ENCODE results near the gene CUEDC1. TPM values are rescaled to one million over a fixed set of nuclear protein-coding genes. Genes with fewer than 3 reads are reported as not detected.

CUEDC1 gene
- total and polyA plus RNA-seq, 2 of the 13 experiments (the other 11 are each of a cell fraction or from before 2014, with no cell fraction given) = 7.4 to 12.9 TPM

DNA sequence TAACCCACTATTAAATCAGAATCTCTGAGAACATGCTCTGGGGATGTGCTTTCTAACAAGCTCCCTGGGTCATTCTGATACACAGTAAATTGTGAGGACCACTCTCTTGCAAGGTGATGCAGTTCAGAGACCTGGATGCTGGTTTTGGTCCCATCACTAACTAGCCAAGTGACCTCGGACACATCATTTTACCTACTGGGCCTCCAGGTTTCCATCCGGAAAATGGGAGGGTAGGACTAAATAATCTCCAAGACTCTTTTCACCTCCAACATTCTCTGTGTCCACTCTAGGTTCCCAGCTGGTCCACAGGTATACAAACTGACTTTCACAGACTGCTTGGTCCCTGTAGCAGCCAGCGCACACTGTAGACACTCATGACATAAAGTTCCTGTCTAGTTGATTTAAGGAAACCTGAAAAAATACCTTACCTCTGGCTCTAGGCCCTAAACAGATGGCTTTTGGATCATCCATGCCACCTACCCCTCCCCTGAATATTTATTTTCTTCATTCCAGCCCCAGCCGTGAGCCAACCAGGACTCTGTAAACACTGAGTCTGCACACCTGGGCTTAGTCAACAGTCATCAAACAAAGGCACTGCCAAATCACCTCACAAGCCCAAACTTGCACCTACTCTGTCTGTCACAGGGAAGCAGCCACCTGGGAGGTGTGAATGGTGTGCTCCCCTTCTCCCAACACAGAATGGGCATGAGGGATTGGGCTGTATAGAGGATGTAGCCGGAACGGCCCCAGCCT lies 54.0 kb downstream of the CUEDC1 start (continued):
- TF ChIP-seq, protein P1, sequence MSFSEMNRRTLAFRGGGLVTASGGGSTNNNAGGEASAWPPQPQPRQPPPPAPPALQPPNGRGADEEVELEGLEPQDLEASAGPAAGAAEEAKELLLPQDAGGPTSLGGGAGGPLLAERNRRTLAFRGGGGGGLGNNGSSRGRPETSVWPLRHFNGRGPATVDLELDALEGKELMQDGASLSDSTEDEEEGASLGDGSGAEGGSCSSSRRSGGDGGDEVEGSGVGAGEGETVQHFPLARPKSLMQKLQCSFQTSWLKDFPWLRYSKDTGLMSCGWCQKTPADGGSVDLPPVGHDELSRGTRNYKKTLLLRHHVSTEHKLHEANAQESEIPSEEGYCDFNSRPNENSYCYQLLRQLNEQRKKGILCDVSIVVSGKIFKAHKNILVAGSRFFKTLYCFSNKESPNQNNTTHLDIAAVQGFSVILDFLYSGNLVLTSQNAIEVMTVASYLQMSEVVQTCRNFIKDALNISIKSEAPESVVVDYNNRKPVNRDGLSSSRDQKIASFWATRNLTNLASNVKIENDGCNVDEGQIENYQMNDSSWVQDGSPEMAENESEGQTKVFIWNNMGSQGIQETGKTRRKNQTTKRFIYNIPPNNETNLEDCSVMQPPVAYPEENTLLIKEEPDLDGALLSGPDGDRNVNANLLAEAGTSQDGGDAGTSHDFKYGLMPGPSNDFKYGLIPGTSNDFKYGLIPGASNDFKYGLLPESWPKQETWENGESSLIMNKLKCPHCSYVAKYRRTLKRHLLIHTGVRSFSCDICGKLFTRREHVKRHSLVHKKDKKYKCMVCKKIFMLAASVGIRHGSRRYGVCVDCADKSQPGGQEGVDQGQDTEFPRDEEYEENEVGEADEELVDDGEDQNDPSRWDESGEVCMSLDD (CRISPR knock-in tag; IDR thresholded peaks at IDR 0.05; ENCODE audit: borderline replicate concordance) = no peak
- TF ChIP-seq NONO (IDR thresholded peaks at IDR 0.05) (no peak), NONO (CRISPR knock-in tag; conservative IDR thresholded peaks at IDR 0.05) (no peak), DPF2 (CRISPR knock-in tag; IDR thresholded peaks at IDR 0.05; ENCODE audit: borderline replicate concordance, low read depth) (no peak), ZNF629 (CRISPR knock-in tag; conservative IDR thresholded peaks at IDR 0.05) (peak; percentile 86), CEBPB (IDR thresholded peaks at IDR 0.05; ENCODE audit: borderline replicate concordance, low read depth, low read length) (no peak), ZNF207 (IDR thresholded peaks at IDR 0.05; ENCODE audit: borderline replicate concordance) (no peak), RFXAP (CRISPR knock-in tag; IDR thresholded peaks at IDR 0.05; ENCODE audit: borderline replicate concordance) (no peak), THAP11 (CRISPR knock-in tag; IDR thresholded peaks at IDR 0.05) (no peak)
- TF ChIP-seq, protein P2, sequence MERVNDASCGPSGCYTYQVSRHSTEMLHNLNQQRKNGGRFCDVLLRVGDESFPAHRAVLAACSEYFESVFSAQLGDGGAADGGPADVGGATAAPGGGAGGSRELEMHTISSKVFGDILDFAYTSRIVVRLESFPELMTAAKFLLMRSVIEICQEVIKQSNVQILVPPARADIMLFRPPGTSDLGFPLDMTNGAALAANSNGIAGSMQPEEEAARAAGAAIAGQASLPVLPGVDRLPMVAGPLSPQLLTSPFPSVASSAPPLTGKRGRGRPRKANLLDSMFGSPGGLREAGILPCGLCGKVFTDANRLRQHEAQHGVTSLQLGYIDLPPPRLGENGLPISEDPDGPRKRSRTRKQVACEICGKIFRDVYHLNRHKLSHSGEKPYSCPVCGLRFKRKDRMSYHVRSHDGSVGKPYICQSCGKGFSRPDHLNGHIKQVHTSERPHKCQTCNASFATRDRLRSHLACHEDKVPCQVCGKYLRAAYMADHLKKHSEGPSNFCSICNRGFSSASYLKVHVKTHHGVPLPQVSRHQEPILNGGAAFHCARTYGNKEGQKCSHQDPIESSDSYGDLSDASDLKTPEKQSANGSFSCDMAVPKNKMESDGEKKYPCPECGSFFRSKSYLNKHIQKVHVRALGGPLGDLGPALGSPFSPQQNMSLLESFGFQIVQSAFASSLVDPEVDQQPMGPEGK (CRISPR knock-in tag; IDR thresholded peaks at IDR 0.05) = peak; percentile 65
- TF ChIP-seq, protein P3, sequence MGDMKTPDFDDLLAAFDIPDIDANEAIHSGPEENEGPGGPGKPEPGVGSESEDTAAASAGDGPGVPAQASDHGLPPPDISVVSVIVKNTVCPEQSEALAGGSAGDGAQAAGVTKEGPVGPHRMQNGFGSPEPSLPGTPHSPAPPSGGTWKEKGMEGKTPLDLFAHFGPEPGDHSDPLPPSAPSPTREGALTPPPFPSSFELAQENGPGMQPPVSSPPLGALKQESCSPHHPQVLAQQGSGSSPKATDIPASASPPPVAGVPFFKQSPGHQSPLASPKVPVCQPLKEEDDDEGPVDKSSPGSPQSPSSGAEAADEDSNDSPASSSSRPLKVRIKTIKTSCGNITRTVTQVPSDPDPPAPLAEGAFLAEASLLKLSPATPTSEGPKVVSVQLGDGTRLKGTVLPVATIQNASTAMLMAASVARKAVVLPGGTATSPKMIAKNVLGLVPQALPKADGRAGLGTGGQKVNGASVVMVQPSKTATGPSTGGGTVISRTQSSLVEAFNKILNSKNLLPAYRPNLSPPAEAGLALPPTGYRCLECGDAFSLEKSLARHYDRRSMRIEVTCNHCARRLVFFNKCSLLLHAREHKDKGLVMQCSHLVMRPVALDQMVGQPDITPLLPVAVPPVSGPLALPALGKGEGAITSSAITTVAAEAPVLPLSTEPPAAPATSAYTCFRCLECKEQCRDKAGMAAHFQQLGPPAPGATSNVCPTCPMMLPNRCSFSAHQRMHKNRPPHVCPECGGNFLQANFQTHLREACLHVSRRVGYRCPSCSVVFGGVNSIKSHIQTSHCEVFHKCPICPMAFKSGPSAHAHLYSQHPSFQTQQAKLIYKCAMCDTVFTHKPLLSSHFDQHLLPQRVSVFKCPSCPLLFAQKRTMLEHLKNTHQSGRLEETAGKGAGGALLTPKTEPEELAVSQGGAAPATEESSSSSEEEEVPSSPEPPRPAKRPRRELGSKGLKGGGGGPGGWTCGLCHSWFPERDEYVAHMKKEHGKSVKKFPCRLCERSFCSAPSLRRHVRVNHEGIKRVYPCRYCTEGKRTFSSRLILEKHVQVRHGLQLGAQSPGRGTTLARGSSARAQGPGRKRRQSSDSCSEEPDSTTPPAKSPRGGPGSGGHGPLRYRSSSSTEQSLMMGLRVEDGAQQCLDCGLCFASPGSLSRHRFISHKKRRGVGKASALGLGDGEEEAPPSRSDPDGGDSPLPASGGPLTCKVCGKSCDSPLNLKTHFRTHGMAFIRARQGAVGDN (CRISPR knock-in tag; IDR thresholded peaks at IDR 0.05) = no peak; the same call in 1 of the 2 replicates
- TF ChIP-seq, protein P4, sequence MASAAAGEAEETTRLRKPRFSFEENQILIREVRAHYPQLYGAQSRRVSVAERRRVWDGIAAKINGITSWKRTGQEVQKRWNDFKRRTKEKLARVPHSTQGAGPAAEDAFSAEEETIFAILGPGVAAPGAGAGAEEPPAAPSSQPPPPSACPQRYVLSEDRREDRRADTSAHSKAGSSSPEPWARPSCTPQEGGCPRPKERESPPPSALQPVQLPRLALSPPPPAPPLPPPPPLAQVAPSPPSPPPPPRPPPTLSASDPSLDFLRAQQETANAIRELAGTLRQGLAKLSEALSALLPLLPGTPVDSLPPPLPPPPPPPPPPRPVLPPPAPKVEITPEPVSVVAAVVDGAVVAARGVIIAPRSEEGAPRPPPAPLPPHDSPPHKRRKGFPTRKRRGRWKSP (CRISPR knock-in tag; IDR thresholded peaks at IDR 0.05) = no peak
- TF ChIP-seq, protein P5, sequence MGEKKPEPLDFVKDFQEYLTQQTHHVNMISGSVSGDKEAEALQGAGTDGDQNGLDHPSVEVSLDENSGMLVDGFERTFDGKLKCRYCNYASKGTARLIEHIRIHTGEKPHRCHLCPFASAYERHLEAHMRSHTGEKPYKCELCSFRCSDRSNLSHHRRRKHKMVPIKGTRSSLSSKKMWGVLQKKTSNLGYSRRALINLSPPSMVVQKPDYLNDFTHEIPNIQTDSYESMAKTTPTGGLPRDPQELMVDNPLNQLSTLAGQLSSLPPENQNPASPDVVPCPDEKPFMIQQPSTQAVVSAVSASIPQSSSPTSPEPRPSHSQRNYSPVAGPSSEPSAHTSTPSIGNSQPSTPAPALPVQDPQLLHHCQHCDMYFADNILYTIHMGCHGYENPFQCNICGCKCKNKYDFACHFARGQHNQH (CRISPR knock-in tag; IDR thresholded peaks at IDR 0.05) = no peak

Measured in HepG2 (cell line).